ENCODE measurements around the gene DPP6.

DPP6 gene

DNA sequence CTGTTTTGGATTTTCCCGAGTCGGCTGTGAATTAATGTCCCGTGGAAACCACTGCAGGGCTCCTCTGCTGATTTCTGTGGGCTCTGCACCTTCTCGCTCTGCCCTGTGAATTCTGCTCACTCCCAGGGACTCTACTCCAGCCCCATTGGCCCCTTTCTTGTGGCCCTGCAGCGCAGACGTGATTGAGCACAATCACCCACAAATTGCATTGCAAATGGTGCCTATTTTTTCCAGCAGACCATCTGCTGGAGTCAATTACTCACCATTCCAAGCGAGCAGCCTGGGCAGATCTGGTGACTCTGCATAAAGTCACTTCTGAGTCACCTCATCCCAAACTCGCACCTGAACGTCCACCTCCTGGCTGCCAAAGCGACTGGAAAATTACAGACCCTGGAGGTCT, 714.9 kb downstream of the DPP6 start:
- DNase-seq (ENCODE audit: low read depth), result no peak
- no peak overlapping the region for H3K4me3 ChIP-seq (ENCODE audit: control insufficient read depth, low read depth, low read length)
- TF ChIP-seq, protein P1, sequence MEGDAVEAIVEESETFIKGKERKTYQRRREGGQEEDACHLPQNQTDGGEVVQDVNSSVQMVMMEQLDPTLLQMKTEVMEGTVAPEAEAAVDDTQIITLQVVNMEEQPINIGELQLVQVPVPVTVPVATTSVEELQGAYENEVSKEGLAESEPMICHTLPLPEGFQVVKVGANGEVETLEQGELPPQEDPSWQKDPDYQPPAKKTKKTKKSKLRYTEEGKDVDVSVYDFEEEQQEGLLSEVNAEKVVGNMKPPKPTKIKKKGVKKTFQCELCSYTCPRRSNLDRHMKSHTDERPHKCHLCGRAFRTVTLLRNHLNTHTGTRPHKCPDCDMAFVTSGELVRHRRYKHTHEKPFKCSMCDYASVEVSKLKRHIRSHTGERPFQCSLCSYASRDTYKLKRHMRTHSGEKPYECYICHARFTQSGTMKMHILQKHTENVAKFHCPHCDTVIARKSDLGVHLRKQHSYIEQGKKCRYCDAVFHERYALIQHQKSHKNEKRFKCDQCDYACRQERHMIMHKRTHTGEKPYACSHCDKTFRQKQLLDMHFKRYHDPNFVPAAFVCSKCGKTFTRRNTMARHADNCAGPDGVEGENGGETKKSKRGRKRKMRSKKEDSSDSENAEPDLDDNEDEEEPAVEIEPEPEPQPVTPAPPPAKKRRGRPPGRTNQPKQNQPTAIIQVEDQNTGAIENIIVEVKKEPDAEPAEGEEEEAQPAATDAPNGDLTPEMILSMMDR (conservative IDR thresholded peaks at IDR 0.05; ENCODE audit: control insufficient read depth, insufficient read depth, low read depth, low read length), result no peak

DNA sequence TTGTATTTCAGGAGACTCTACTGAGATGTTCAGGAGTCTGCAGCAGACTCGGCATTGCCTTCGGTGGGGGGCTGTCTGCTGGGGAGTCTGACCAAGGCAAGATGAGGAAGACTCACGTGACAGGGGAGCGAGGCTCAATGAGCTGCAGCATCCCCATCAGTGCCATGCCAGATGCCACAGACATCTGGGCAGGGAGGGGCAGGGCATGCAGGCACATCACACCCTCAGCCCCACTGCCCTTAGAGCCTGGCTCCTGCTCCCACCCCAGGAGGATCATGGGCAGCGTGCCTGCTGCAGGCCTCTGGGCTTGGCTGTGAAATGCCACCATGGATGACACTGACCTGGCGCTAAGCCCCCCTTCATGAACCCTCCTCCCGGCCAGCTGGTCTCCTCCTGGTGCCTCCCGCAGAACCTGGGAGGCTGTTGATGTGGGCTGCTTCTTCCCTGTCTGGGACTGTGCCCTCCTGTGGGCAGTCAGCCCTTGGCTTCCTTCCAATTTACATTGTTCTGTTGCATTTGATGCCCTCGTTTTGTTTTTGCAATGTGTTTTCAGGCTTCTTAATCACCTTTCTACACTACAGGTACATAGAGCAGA, 715.7 kb downstream of the DPP6 start:
- TF ChIP-seq, protein P1 (conservative IDR thresholded peaks at IDR 0.05; ENCODE audit: control insufficient read depth, insufficient read depth, low read depth, low read length), result no peak
- no peak overlapping the region for H3K4me3 ChIP-seq (ENCODE audit: control insufficient read depth, low read depth, low read length)
- DNase-seq (ENCODE audit: low read depth), result no peak

DNA sequence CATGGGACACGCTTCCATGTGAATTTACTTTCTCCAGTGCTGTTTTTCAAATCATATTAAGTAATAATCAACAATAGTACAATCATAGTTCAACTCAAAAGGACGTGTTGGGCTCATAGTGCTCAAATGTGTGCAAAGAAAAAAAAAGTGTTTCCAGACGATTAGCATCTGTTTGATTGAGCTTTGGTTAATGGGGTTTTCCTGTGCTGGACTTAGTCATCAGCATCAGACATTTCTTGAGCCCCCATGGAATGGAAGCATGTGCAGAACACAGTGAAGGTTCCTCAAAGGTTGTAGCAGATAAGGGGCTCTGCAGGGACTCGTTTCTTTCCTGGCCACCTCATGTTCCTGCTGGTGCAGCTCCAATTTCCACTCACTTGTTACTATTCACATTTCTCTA, 716.8 kb downstream of the DPP6 start:
- H3K4me3 ChIP-seq (ENCODE audit: control insufficient read depth, low read depth, low read length), result no peak overlapping the region
- TF ChIP-seq, protein P1 (conservative IDR thresholded peaks at IDR 0.05; ENCODE audit: control insufficient read depth, insufficient read depth, low read depth, low read length), result no peak
- no peak for DNase-seq (ENCODE audit: low read depth)

DNA sequence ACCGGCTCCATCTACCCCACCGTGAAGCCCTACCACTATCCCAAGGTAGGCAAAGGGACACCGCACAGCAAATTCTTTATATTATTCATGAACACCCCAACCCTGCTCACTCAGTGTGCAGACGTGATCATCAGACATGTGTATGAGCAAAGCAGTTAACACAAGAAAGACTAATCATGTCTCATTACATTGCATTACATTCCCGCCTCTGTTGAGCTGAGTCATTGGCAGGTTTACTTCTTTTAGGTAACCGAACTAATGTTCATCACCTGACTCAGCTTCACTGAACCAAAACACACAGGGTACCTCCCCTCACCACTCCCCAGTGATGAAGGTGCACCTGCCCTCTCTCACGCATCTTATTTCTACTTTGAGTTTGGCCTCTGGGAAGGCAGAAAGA, 717.3 kb downstream of the DPP6 start:
- no peak overlapping the region for H3K4me3 ChIP-seq (ENCODE audit: control insufficient read depth, low read depth, low read length)
- no peak for DNase-seq (ENCODE audit: low read depth)
- TF ChIP-seq, protein P1 (conservative IDR thresholded peaks at IDR 0.05; ENCODE audit: control insufficient read depth, insufficient read depth, low read depth, low read length), result no peak

DNA sequence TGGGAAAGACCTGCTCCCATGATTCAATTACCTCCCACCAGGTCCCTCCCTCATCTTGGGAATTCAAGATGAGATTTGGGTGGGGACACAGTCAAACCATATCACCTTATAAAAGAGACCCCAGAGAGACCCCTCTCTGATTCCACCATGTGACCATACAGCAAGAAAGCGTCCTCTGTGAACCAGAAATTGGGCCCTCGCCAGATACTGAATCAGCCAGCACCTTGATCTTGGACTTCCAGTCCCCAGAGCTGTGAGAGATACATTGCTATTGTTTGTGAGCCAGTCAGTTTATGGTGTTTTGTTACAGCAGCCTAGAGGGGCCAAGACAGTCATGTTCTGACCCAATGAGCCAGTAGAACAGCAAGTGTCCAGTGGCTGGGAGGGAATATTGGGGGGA, 718.2 kb downstream of the DPP6 start:
- DNase-seq (ENCODE audit: low read depth), result no peak
- TF ChIP-seq, protein P1 (conservative IDR thresholded peaks at IDR 0.05; ENCODE audit: control insufficient read depth, insufficient read depth, low read depth, low read length), result no peak
- no peak overlapping the region for H3K4me3 ChIP-seq (ENCODE audit: control insufficient read depth, low read depth, low read length)

DNA sequence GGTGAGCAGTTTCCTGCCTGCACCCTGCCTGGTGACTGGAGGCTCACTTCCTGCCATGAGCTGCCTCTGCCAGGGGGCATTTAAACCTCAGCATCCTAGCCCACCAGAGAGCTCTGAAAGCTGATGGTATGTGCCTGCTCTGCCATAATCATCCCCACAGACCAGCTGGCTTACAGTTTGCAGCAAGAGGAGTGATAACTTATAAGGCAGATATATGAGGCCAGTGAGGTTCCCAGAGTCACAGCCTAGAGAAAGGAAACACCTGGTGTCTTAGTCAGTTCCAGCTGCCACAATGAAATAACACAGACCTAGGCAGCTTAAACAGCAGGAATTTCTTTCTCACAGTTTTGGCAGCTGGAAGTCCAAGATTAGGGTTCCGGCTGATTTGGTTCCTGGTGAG, 718.8 kb downstream of the DPP6 start:
- no peak for DNase-seq (ENCODE audit: low read depth)
- no peak overlapping the region for H3K4me3 ChIP-seq (ENCODE audit: control insufficient read depth, low read depth, low read length)
- TF ChIP-seq, protein P1 (conservative IDR thresholded peaks at IDR 0.05; ENCODE audit: control insufficient read depth, insufficient read depth, low read depth, low read length), result no peak

Measured in fibroblast of mammary gland (primary cell).